Common myeloid progenitor, CD34-positive (primary cell): ENCODE results near the gene SLC27A5.
A peak's percentile ranks its signal among the peaks of the same experiment; 100 is the strongest.

ENCODE experiments used
- CTCF ChIA-PET: fragments of 350-600 bp; sonication (Branson Sonifier 250); formaldehyde crosslinking; loops from one replicate; lab custom pipeline; 2021; ENCODE audit warnings: antibody characterized with exemption; lab: Charles Lee
- POLR2A ChIA-PET: fragments of 350-600 bp; sonication (Branson Sonifier 250); formaldehyde crosslinking; loops from one replicate; lab custom pipeline; 2021; ENCODE audit warnings: antibody characterized with exemption; lab: Charles Lee
- DNase-seq, 3 donors: peaks; one replicate each; pipeline versions ENCODE4 v3.0.0 to v3.0.0-alpha.2; 2013
- H3K27ac ChIP-seq, 2 experiments: 1 replicate in 1 of 2; 2 replicates in 1 of 2; pipeline ENCODE4 v1.7.0; 2013; ENCODE audit warnings: inconsistent platforms in 2 of 2, low read length in 2 of 2, mild to moderate bottlenecking in 2 of 2, low read depth in 1 of 2, moderate library complexity in 1 of 2; ENCODE audit not compliant: severe bottlenecking in 2 of 2, insufficient read depth in 1 of 2, poor library complexity in 1 of 2
- H3K27me3 ChIP-seq, 5 experiments: replicated peaks in 2 of 5; 1 replicate in 3 of 5; 2 replicates in 2 of 5; pipeline versions ENCODE4 v1.6.1 to v1.7.0; 2013; ENCODE audit warnings: low read length in 4 of 5, mild to moderate bottlenecking in 2 of 5, moderate library complexity in 2 of 5, inconsistent platforms in 1 of 5; ENCODE audit not compliant: insufficient read depth in 5 of 5, control insufficient read depth in 4 of 5
- H3K36me3 ChIP-seq, 4 experiments: 1 replicate in 2 of 4; 2 replicates in 2 of 4; pipeline versions ENCODE4 v1.6.1 to v1.7.0; 2013; ENCODE audit warnings: low read length in 3 of 4, control low read depth in 1 of 4, mild to moderate bottlenecking in 1 of 4; ENCODE audit not compliant: control insufficient read depth in 4 of 4, insufficient read depth in 4 of 4
- H3K4me1 ChIP-seq, 4 experiments: 1 replicate in 3 of 4; 2 replicates in 1 of 4; pipeline versions ENCODE4 v1.6.1 to v1.7.1; 2013; ENCODE audit warnings: low read length in 3 of 4, mild to moderate bottlenecking in 3 of 4, control low read depth in 1 of 4, inconsistent platforms in 1 of 4, moderate library complexity in 1 of 4; ENCODE audit not compliant: control insufficient read depth in 4 of 4, insufficient read depth in 4 of 4; ENCODE audit errors: control extremely low read depth in 1 of 4
- H3K4me3 ChIP-seq, 7 experiments: 1 replicate in 4 of 7; 2 replicates in 3 of 7; pipeline versions ENCODE4 v1.5.1 to v1.7.0; 2013; ENCODE audit warnings: mild to moderate bottlenecking in 7 of 7, low read length in 6 of 7, moderate library complexity in 6 of 7, inconsistent platforms in 2 of 7, low read depth in 2 of 7, control low read depth in 1 of 7; ENCODE audit not compliant: insufficient read depth in 4 of 7, control insufficient read depth in 1 of 7; ENCODE audit errors: extremely low read depth in 1 of 7
- H3K9me3 ChIP-seq, 5 experiments: 1 replicate in 4 of 5; 2 replicates in 1 of 5; pipeline versions ENCODE4 v1.6.1 to v1.7.1; 2013; ENCODE audit warnings: low read length in 4 of 5, mild to moderate bottlenecking in 2 of 5, inconsistent platforms in 1 of 5, low read depth in 1 of 5, moderate library complexity in 1 of 5; ENCODE audit not compliant: control insufficient read depth in 4 of 5, insufficient read depth in 2 of 5; ENCODE audit errors: control extremely low read depth in 1 of 5
- WGBS: methylation state at CpG from one replicate; pipeline ENCODE4 v1.1.5; 2013; ENCODE audit not compliant: insufficient coverage; 5-methylcytosine and 5-hydroxymethylcytosine counted together

The SLC27A5 gene

GRCh38 chr19:58550362-58551122 lies 38.8 kb upstream of the SLC27A5 start:
- Histone ChIP-seq H3K27ac (no peak overlapping the region), H3K4me3 (no peak overlapping the region), H3K36me3 (peaks cover 20 to 78% (median 68%) of the 10 kb centered on the region in 4 experiments), H3K9me3 (no peaks in the 10 kb centered on the region), H3K27me3 (no peaks in the 10 kb centered on the region), H3K4me1 (peaks cover 13 to 36% (median 34%) of the 10 kb centered on the region in 4 experiments)
- ChIA-PET CTCF (interaction anchor here (3.3 kb wide), 1 partner anchor 31 kb away, joined by 14 read pairs; the partner anchor contains the start of gene ZBTB45), POLR2A (no interaction called here)
- no peak for DNase-seq
- 97% methylated on average over 12 of the region's 13 CpGs for WGBS

GRCh38 chr19:58549664-58550361 lies 38.0 kb upstream of the SLC27A5 start:
- Histone ChIP-seq H3K36me3 (peaks cover 20 to 77% (median 69%) of the 10 kb centered on the region in 4 experiments), H3K4me1 (peaks cover 16 to 36% (median 33%) of the 10 kb centered on the region in 4 experiments), H3K27me3 (no peaks in the 10 kb centered on the region), H3K4me3 (no peak overlapping the region), H3K9me3 (no peaks in the 10 kb centered on the region), H3K27ac (no peak overlapping the region)
- ChIA-PET CTCF (interaction anchor here (2.0 to 3.3 kb wide), 2 partner anchors 30 to 36 kb away, joined by 5 to 14 read pairs; partner anchors contain the start of gene ZBTB45), POLR2A (no interaction called here)
- DNase-seq = no peak
- 100% methylated on average over 8 of the region's 11 CpGs for WGBS

- 97% methylated on average over 20 of the region's 20 CpGs for WGBS
- no peak for DNase-seq
- Histone ChIP-seq H3K4me1 (peaks cover 16 to 29% (median 25%) of the 10 kb centered on the region in 4 experiments), H3K27me3 (no peaks in the 10 kb centered on the region), H3K27ac (no peak overlapping the region), H3K36me3 (peaks cover 20 to 77% (median 69%) of the 10 kb centered on the region in 4 experiments), H3K4me3 (no peak overlapping the region), H3K9me3 (no peaks in the 10 kb centered on the region)
- CTCF ChIA-PET = interaction anchor here (2.0 to 3.3 kb wide), 2 partner anchors 30 to 35 kb away, joined by 5 to 14 read pairs; partner anchors contain the start of gene ZBTB45
- POLR2A ChIA-PET = no interaction called here
These were observed 37.3 kb upstream of the SLC27A5 start for GRCh38 chr19:58548859-58549663.

GRCh38 chr19:58547323-58548312 lies 35.8 kb upstream of the SLC27A5 start:
- H3K4me3 ChIP-seq = no peak overlapping the region
- no peaks in the 10 kb centered on the region for H3K9me3 ChIP-seq
- no peaks in the 10 kb centered on the region for H3K27me3 ChIP-seq
- 97% methylated on average over 17 of the region's 18 CpGs for WGBS
- POLR2A ChIA-PET = no interaction called here
- peaks cover 17 to 74% (median 65%) of the 10 kb centered on the region in 4 experiments for H3K36me3 ChIP-seq
- CTCF ChIA-PET = interaction anchor here (0.9 to 3.1 kb wide), 4 partner anchors 14 to 33 kb away, joined by 3 to 19 read pairs (median 4); partner anchors contain the start of gene ZBTB45
- no peak overlapping the region for H3K27ac ChIP-seq
- peaks cover 13 to 26% (median 24%) of the 10 kb centered on the region in 4 experiments for H3K4me1 ChIP-seq
- no peak for DNase-seq

GRCh38 chr19:58546019-58546530 lies 34.3 kb upstream of the SLC27A5 start:
- no peaks in the 10 kb centered on the region for H3K9me3 ChIP-seq
- peaks cover 13 to 26% (median 24%) of the 10 kb centered on the region in 4 experiments for H3K4me1 ChIP-seq
- ChIA-PET POLR2A (no interaction called here), CTCF (interaction anchor here (3.1 to 4.0 kb wide), 2 partner anchors 8 to 26 kb away, joined by 14 to 19 read pairs; partner anchors contain the start of genes CHMP2A and ZBTB45)
- H3K27ac ChIP-seq = peak overlapping the region; percentile 66 to 91
- peak overlapping the region; percentile 88 to 99 (median 92) for H3K4me3 ChIP-seq
- no peak for DNase-seq
- 22% methylated on average over 1 of the region's 1 CpG for WGBS
- peaks cover 17 to 59% (median 50%) of the 10 kb centered on the region in 4 experiments for H3K36me3 ChIP-seq
- no peaks in the 10 kb centered on the region for H3K27me3 ChIP-seq
